NT2/D1 (cell line): ENCODE results near the gene KNCN.

Experiments
- SUZ12 ChIP-seq: IDR thresholded peaks from 2 replicates; pipeline ENCODE4 v1.6.1; 2011; ENCODE audit not compliant: insufficient read length, insufficient read depth; ENCODE audit errors: extremely low read depth
- YY1 ChIP-seq: IDR thresholded peaks from 2 replicates; pipeline ENCODE4 v1.6.1; 2011; ENCODE audit not compliant: insufficient read length, insufficient read depth
- ZNF274 ChIP-seq: IDR thresholded peaks from 2 replicates; pipeline ENCODE4 v1.6.1; 2011; ENCODE audit warnings: mild to moderate bottlenecking, low read depth, low read length

GRCh38 chr1:46519209-46519608 is 32.2 kb downstream of the KNCN start:
- no peak for TF ChIP-seq ZNF274
- no peak for TF ChIP-seq SUZ12
- TF ChIP-seq YY1 = no peak
